Measurements from ENCODE around the gene ENOX2. TPM values are rescaled to one million over a fixed set of nuclear protein-coding genes. Genes with fewer than 3 reads are reported as not detected.
A peak's percentile ranks its signal among the peaks of the same experiment; 100 is the strongest.
"Not testable (repeated sequence)": the region's sequence is repeated elsewhere in the genome, so short reads cannot be mapped to it uniquely, and the experiment has no call there.

The ENOX2 gene
- total RNA-seq, 5 donors from 2014 or later (not counting 1 experiment from before 2014, with no cell fraction given), result 10.4 to 17.1 (median 13.5) TPM

GRCh38 chrX:130920405-130920804 is 17.4 kb upstream of the ENOX2 start:
- H3K27me3 ChIP-seq (replicated peaks in 1 of 2; ENCODE audit: control insufficient read depth in 2 of 2, extremely low read depth in 1 of 2, insufficient read depth in 2 of 2, low read length in 1 of 2); H3K27ac ChIP-seq (ENCODE audit: low read length); H3K9me3 ChIP-seq; CTCF ChIA-PET; H3K4me1 ChIP-seq (ENCODE audit: control insufficient read depth in 1 of 2, extremely low read depth in 1 of 2, insufficient read depth in 2 of 2, low read length in 2 of 2); DNase-seq; H3K36me3 Mint-ChIP-seq; POLR2A ChIA-PET; H3K9me3 Mint-ChIP-seq; H3K4me3 ChIP-seq (ENCODE audit: control insufficient read depth in 1 of 2, extremely low read depth in 1 of 2, low read length in 1 of 2); H3K27ac Mint-ChIP-seq; H3K4me3 Mint-ChIP-seq; H3K4me1 Mint-ChIP-seq; H3K36me3 ChIP-seq (ENCODE audit: control insufficient read depth in 2 of 2, extremely low read depth in 1 of 2, insufficient read depth in 1 of 2, low read length in 1 of 2); ATAC-seq (replicated peaks in 1 of 4): not testable (repeated sequence)
- no CpG with 5 or more reads among the region's 2 CpGs for WGBS (ENCODE audit: insufficient coverage)
- H3K27me3 Mint-ChIP-seq, result peaks cover 6 to 28% of the 10 kb centered on the region in 2 donors

DNA sequence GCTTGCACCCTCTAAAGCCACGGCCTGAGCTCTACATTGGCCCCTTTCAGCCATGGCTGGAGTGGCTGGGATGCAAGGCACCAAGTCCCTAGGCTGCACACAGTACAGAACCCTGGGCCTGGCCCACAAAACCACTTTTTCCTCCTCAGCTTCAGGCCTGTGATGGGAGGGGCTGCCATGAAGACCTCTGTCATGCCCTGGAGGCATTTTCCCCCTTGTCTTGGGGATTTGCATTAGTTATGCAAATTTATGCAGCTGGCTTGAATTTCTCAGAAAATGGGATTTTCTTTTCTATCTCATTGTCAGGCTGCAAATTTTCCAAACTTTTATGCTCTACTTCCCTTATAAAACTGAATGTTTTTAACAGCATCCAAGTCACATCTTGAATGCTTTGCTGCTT is 16.7 kb upstream of the ENOX2 start:
- H3K27me3 ChIP-seq (replicated peaks in 1 of 2; ENCODE audit: control insufficient read depth in 2 of 2, extremely low read depth in 1 of 2, insufficient read depth in 2 of 2, low read length in 1 of 2); H3K9me3 Mint-ChIP-seq; H3K27ac Mint-ChIP-seq; DNase-seq; H3K4me3 Mint-ChIP-seq; H3K4me1 ChIP-seq (ENCODE audit: control insufficient read depth in 1 of 2, extremely low read depth in 1 of 2, insufficient read depth in 2 of 2, low read length in 2 of 2); CTCF ChIA-PET; H3K27ac ChIP-seq (ENCODE audit: low read length); ATAC-seq (replicated peaks in 1 of 4); H3K36me3 Mint-ChIP-seq; H3K36me3 ChIP-seq (ENCODE audit: control insufficient read depth in 2 of 2, extremely low read depth in 1 of 2, insufficient read depth in 1 of 2, low read length in 1 of 2); H3K4me1 Mint-ChIP-seq; H3K4me3 ChIP-seq (ENCODE audit: control insufficient read depth in 1 of 2, extremely low read depth in 1 of 2, low read length in 1 of 2); POLR2A ChIA-PET; H3K9me3 ChIP-seq: not testable (repeated sequence)
- H3K27me3 Mint-ChIP-seq, result peaks cover 4 to 29% of the 10 kb centered on the region in 2 donors
- WGBS (ENCODE audit: insufficient coverage), result 33% methylated on average over 1 of the region's 1 CpG

- H3K4me1 Mint-ChIP-seq; ATAC-seq (replicated peaks in 1 of 4); H3K9me3 Mint-ChIP-seq; DNase-seq; H3K27ac ChIP-seq (ENCODE audit: low read length); POLR2A ChIA-PET; H3K36me3 ChIP-seq (ENCODE audit: control insufficient read depth in 2 of 2, extremely low read depth in 1 of 2, insufficient read depth in 1 of 2, low read length in 1 of 2); H3K4me1 ChIP-seq (ENCODE audit: control insufficient read depth in 1 of 2, extremely low read depth in 1 of 2, insufficient read depth in 2 of 2, low read length in 2 of 2); H3K9me3 ChIP-seq; H3K36me3 Mint-ChIP-seq; H3K27me3 ChIP-seq (replicated peaks in 1 of 2; ENCODE audit: control insufficient read depth in 2 of 2, extremely low read depth in 1 of 2, insufficient read depth in 2 of 2, low read length in 1 of 2); H3K27ac Mint-ChIP-seq; H3K4me3 Mint-ChIP-seq; H3K4me3 ChIP-seq (ENCODE audit: control insufficient read depth in 1 of 2, extremely low read depth in 1 of 2, low read length in 1 of 2): not testable (repeated sequence)
- WGBS (ENCODE audit: insufficient coverage), result no CpG with 5 or more reads among the region's 2 CpGs
- CTCF ChIA-PET, result interaction anchor here in 1 of 2 donors (1.0 kb wide), 1 partner anchor 379 kb away, joined by 3 read pairs; no protein-coding TSS in a partner anchor
- H3K27me3 Mint-ChIP-seq, result peaks cover 4 to 29% of the 10 kb centered on the region in 2 donors
Measured at GRCh38 chrX:130918498-130918897, 15.5 kb upstream of the ENOX2 start.

DNA sequence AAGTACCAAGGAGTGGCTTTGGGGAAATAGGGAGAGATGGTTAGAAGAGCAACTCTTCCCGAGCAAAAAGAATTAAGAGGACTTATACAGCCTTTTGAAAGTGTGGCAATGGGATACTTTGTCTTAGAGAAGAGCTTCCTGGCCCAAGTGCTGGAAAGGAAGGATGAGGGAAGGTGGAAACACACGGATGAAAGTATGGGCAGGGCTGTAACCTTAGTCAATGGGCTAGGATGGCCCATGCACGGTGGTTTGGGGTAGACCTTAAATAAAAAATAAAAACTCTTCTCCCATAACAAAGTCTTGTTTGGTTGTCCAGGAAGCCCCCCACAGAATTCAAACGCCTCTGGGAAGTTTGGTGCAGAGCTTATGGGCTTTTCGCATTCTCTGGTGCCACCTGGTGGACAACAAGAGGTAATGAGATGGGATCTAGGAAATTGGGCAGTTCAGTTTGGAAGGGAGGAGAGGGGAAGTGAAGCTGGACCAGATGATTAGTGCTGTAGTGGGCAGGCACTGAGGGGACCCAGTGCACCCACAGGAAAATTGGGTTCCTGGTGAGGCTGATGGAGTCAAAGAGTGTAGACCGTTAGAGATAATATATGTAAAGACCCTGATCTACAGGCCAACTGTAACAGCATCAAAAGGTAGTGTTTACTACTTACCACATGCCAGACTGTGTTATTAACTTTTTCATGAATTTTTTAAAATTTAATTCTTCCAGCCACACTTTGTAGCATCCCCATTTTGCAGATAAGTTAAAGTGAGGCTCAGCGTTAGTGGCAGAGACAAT is 13.8 kb upstream of the ENOX2 start:
- H3K36me3 Mint-ChIP-seq, result no peaks in the 10 kb centered on the region
- DNase-seq, result peak in 30 of 35 experiments; percentile 2 to 75 (median 19)
- ChIA-PET CTCF (interaction anchor here (0.6 to 1.5 kb wide), 10 partner anchors 47 to 1316 kb away, joined by 3 to 14 read pairs (median 4); no protein-coding TSS in a partner anchor), POLR2A (interaction anchor here in 1 of 2 donors (0.6 kb wide), 1 partner anchor 23 kb away, joined by 3 read pairs; no protein-coding TSS in a partner anchor)
- H3K27me3 ChIP-seq (replicated peaks in 1 of 2; ENCODE audit: control insufficient read depth in 2 of 2, extremely low read depth in 1 of 2, insufficient read depth in 2 of 2, low read length in 1 of 2), result peaks cover 0 to 3% of the 10 kb centered on the region in 2 experiments
- WGBS (ENCODE audit: insufficient coverage), result no CpG with 5 or more reads among the region's 7 CpGs
- H3K27ac Mint-ChIP-seq, result no peak overlapping the region
- H3K9me3 Mint-ChIP-seq, result no peaks in the 10 kb centered on the region
- peaks cover 4 to 24% of the 10 kb centered on the region in 2 donors for H3K27me3 Mint-ChIP-seq
- no peak overlapping the region for H3K4me3 ChIP-seq (ENCODE audit: control insufficient read depth in 1 of 2, extremely low read depth in 1 of 2, low read length in 1 of 2)
- no peaks in the 10 kb centered on the region for H3K4me1 Mint-ChIP-seq
- H3K36me3 ChIP-seq (ENCODE audit: control insufficient read depth in 2 of 2, extremely low read depth in 1 of 2, insufficient read depth in 1 of 2, low read length in 1 of 2), result no peaks in the 10 kb centered on the region
- H3K4me3 Mint-ChIP-seq, result no peak overlapping the region
- H3K4me1 ChIP-seq (ENCODE audit: control insufficient read depth in 1 of 2, extremely low read depth in 1 of 2, insufficient read depth in 2 of 2, low read length in 2 of 2), result no peaks in the 10 kb centered on the region
- H3K9me3 ChIP-seq, result no peaks in the 10 kb centered on the region
- ATAC-seq (replicated peaks in 1 of 4), result peak in 2 of 4 experiments; percentile 48 to 59
- no peak overlapping the region for H3K27ac ChIP-seq (ENCODE audit: low read length)

DNA sequence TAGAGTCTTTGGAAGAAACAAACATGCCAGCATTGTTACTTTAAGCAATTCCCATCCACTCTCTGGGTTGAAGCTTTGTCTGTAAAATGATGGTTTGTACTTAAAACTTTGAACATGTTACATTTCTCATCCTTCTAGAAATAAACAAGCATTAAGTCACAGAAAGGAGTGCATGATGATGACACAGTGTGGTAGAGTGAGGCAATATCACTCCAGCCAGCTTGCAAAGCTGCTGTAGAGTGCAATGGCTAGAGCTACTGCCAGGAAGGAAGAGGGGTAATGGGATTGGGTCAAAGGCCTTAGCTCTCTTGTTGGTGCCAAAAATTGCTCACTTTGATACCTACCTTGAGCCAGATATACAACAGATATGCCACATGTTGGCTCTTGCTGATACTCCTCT is 12.3 kb upstream of the ENOX2 start:
- Histone ChIP-seq H3K27me3 (replicated peaks in 1 of 2; ENCODE audit: control insufficient read depth in 2 of 2, extremely low read depth in 1 of 2, insufficient read depth in 2 of 2, low read length in 1 of 2) (peaks cover 0 to 3% of the 10 kb centered on the region in 2 experiments), H3K9me3 (no peaks in the 10 kb centered on the region), H3K4me1 (ENCODE audit: control insufficient read depth in 1 of 2, extremely low read depth in 1 of 2, insufficient read depth in 2 of 2, low read length in 2 of 2) (no peaks in the 10 kb centered on the region), H3K36me3 (ENCODE audit: control insufficient read depth in 2 of 2, extremely low read depth in 1 of 2, insufficient read depth in 1 of 2, low read length in 1 of 2) (no peaks in the 10 kb centered on the region), H3K27ac (ENCODE audit: low read length) (no peak overlapping the region), H3K4me3 (ENCODE audit: control insufficient read depth in 1 of 2, extremely low read depth in 1 of 2, low read length in 1 of 2) (no peak overlapping the region)
- no peak for DNase-seq
- Mint-ChIP-seq H3K36me3 (no peaks in the 10 kb centered on the region), H3K27me3 (peaks cover 1 to 23% of the 10 kb centered on the region in 2 donors), H3K9me3 (no peaks in the 10 kb centered on the region), H3K27ac (no peak overlapping the region), H3K4me3 (no peak overlapping the region), H3K4me1 (no peaks in the 10 kb centered on the region)
- no peak for ATAC-seq (replicated peaks in 1 of 4)
- CTCF ChIA-PET, result interaction anchor here in 1 of 2 donors (0.6 kb wide), 1 partner anchor 1312 kb away, joined by 4 read pairs; no protein-coding TSS in a partner anchor
- POLR2A ChIA-PET, result no interaction called here

- peaks cover 0 to 13% of the 10 kb centered on the region in 2 donors for H3K27me3 Mint-ChIP-seq
- no peaks in the 10 kb centered on the region for H3K9me3 Mint-ChIP-seq
- H3K27me3 ChIP-seq (replicated peaks in 1 of 2; ENCODE audit: control insufficient read depth in 2 of 2, extremely low read depth in 1 of 2, insufficient read depth in 2 of 2, low read length in 1 of 2), result no peaks in the 10 kb centered on the region
- H3K4me1 ChIP-seq (ENCODE audit: control insufficient read depth in 1 of 2, extremely low read depth in 1 of 2, insufficient read depth in 2 of 2, low read length in 2 of 2), result no peaks in the 10 kb centered on the region
- H3K36me3 Mint-ChIP-seq, result no peaks in the 10 kb centered on the region
- CTCF ChIA-PET, result interaction anchor here in 1 of 2 donors (0.6 kb wide), 1 partner anchor 720 kb away, joined by 4 read pairs; no protein-coding TSS in a partner anchor
- no peak overlapping the region for H3K4me3 Mint-ChIP-seq
- no peak overlapping the region for H3K4me3 ChIP-seq (ENCODE audit: control insufficient read depth in 1 of 2, extremely low read depth in 1 of 2, low read length in 1 of 2)
- no peaks in the 10 kb centered on the region for H3K4me1 Mint-ChIP-seq
- ATAC-seq (replicated peaks in 1 of 4) (no peak), DNase-seq (no peak)
- no peak overlapping the region for H3K27ac Mint-ChIP-seq
- POLR2A ChIA-PET, result no interaction called here
- no CpG with 5 or more reads among the region's 2 CpGs for WGBS (ENCODE audit: insufficient coverage)
- H3K27ac ChIP-seq (ENCODE audit: low read length), result no peak overlapping the region
- H3K36me3 ChIP-seq (ENCODE audit: control insufficient read depth in 2 of 2, extremely low read depth in 1 of 2, insufficient read depth in 1 of 2, low read length in 1 of 2), result no peaks in the 10 kb centered on the region
- no peaks in the 10 kb centered on the region for H3K9me3 ChIP-seq
Measured at GRCh38 chrX:130909469-130910136, 6.6 kb upstream of the ENOX2 start.

Measured in T-cell (primary cell).